ENCODE results near the gene PPP1R13B. TPM values are rescaled to one million over a fixed set of nuclear protein-coding genes. Genes with fewer than 3 reads are reported as not detected.

PPP1R13B gene
- total and polyA plus RNA-seq, 2 experiments from 2014 or later, result 2.0 to 8.5 TPM

GRCh38 chr14:103741876-103742275, 105.5 kb downstream of the PPP1R13B start:
- H3K79me2 ChIP-seq (replicated peaks; ENCODE audit: insufficient read depth), result no peaks in the 10 kb centered on the region
- ATAC-seq (no peak), DNase-seq (ENCODE audit: low spot score) (no peak)
- no peak overlapping the region for H3K4me2 ChIP-seq
- H3K27me3 ChIP-seq (ENCODE audit: insufficient read depth), result no peaks in the 10 kb centered on the region
- no peak overlapping the region for H3K27ac Mint-ChIP-seq
- no peaks in the 10 kb centered on the region for H3F3A ChIP-seq (replicated peaks; ENCODE audit: low read depth)
- no peak for TF ChIP-seq CTCF (conservative IDR thresholded peaks at IDR 0.05; ENCODE audit: low read depth in 2 of 2)
- no peak for TF ChIP-seq POLR2AphosphoS5 (IDR thresholded peaks at IDR 0.05; ENCODE audit: low read depth)
- TF ChIP-seq ZNF462 (CRISPR knock-in tag; IDR thresholded peaks at IDR 0.05), result no peak
- TF ChIP-seq JUNB (IDR thresholded peaks at IDR 0.05; ENCODE audit: unreplicated experiment), result no peak
- no peak for TF ChIP-seq ZNF331 (CRISPR knock-in tag; IDR thresholded peaks at IDR 0.05; ENCODE audit: low read depth)
- TF ChIP-seq REST (IDR thresholded peaks at IDR 0.05; ENCODE audit: unreplicated experiment), result no peak
- TF ChIP-seq ZNF114 (CRISPR knock-in tag; IDR thresholded peaks at IDR 0.05), result no peak
- TF ChIP-seq ETS1 (IDR thresholded peaks at IDR 0.05), result no peak
- TF ChIP-seq EZH2phosphoT487 (IDR thresholded peaks at IDR 0.05; ENCODE audit: unreplicated experiment), result no peak
- TF ChIP-seq STAT1 (IDR thresholded peaks at IDR 0.05; ENCODE audit: unreplicated experiment), result no peak
- TF ChIP-seq NANOG (IDR thresholded peaks at IDR 0.05; ENCODE audit: borderline replicate concordance), result no peak
- TF ChIP-seq CREB1 (CRISPR knock-in tag; IDR thresholded peaks at IDR 0.05; ENCODE audit: low read depth), result no peak
- no peaks in the 10 kb centered on the region for H4K20me1 ChIP-seq (replicated peaks; ENCODE audit: insufficient read depth)
- H3K4me3 Mint-ChIP-seq, result no peak overlapping the region
- no peak overlapping the region for H2AFZ ChIP-seq
- H3K36me3 ChIP-seq (ENCODE audit: insufficient read depth), result no peaks in the 10 kb centered on the region
- H3K4me1 Mint-ChIP-seq, result peaks cover 36% of the 10 kb centered on the region
- no peak overlapping the region for H3K4me3 ChIP-seq
- no peak overlapping the region for H3K27ac ChIP-seq (ENCODE audit: low read depth)
- H3K9me3 Mint-ChIP-seq, result no peaks in the 10 kb centered on the region
- peaks cover 17% of the 10 kb centered on the region for H3K36me3 Mint-ChIP-seq (ENCODE audit: low read depth)
- no peaks in the 10 kb centered on the region for H3K4me1 ChIP-seq (ENCODE audit: insufficient read depth)
- peaks cover 16% of the 10 kb centered on the region for H3K27me3 Mint-ChIP-seq (ENCODE audit: insufficient read depth, low read depth, poor library complexity)
- H3K9me2 ChIP-seq (ENCODE audit: insufficient read depth), result no peaks in the 10 kb centered on the region

All from GM23338 (cell line).